Mucosa of stomach (tissue), 1 donor: ENCODE data around the gene EFHD1.

Experiments used
- H3K27me3 ChIP-seq: one replicate; pipeline ENCODE4 v1.7.0; 2013; ENCODE audit warnings: mild to moderate bottlenecking, low read length; ENCODE audit not compliant: control insufficient read depth, insufficient read depth
- H3K36me3 ChIP-seq: one replicate; pipeline ENCODE4 v1.7.0; 2013; ENCODE audit warnings: low read length; ENCODE audit not compliant: control insufficient read depth, insufficient read depth
- H3K4me1 ChIP-seq: one replicate; pipeline ENCODE4 v1.7.0; 2013; ENCODE audit warnings: mild to moderate bottlenecking, low read length; ENCODE audit not compliant: control insufficient read depth, insufficient read depth
- H3K4me3 ChIP-seq: one replicate; pipeline ENCODE4 v1.7.0; 2013; ENCODE audit warnings: low read length
- H3K9ac ChIP-seq: one replicate; pipeline ENCODE4 v1.7.0; 2013; ENCODE audit warnings: mild to moderate bottlenecking, low read length, moderate library complexity
- H3K9me3 ChIP-seq: one replicate; pipeline ENCODE4 v1.7.0; 2013; ENCODE audit warnings: mild to moderate bottlenecking, low read length, moderate library complexity; ENCODE audit not compliant: control insufficient read depth
- donor health status: Pancreatic carcinoma.

EFHD1 gene

GRCh38 chr2:232600053-232600773, 33.2 kb upstream of the EFHD1 start:
- H3K9ac ChIP-seq: no peak overlapping the region
- H3K27me3 ChIP-seq: no peaks in the 10 kb centered on the region
- no peaks in the 10 kb centered on the region for H3K9me3 ChIP-seq
- H3K4me1 ChIP-seq: no peaks in the 10 kb centered on the region
- no peaks in the 10 kb centered on the region for H3K36me3 ChIP-seq
- H3K4me3 ChIP-seq: no peak overlapping the region

- H3K9ac ChIP-seq: no peak overlapping the region
- H3K27me3 ChIP-seq: no peaks in the 10 kb centered on the region
- H3K36me3 ChIP-seq: no peaks in the 10 kb centered on the region
- H3K4me1 ChIP-seq: peaks cover 3% of the 10 kb centered on the region
- H3K4me3 ChIP-seq: no peak overlapping the region
- H3K9me3 ChIP-seq: no peaks in the 10 kb centered on the region
Observed at GRCh38 chr2:232603283-232603682, 30.1 kb upstream of the EFHD1 start.

- Histone ChIP-seq H3K9ac (no peak overlapping the region), H3K4me3 (no peak overlapping the region), H3K9me3 (no peaks in the 10 kb centered on the region), H3K36me3 (no peaks in the 10 kb centered on the region), H3K4me1 (peaks cover 3% of the 10 kb centered on the region), H3K27me3 (no peaks in the 10 kb centered on the region)
Observed at GRCh38 chr2:232604535-232604934, 28.9 kb upstream of the EFHD1 start.

- Histone ChIP-seq H3K4me1 (peaks cover 3% of the 10 kb centered on the region), H3K27me3 (no peaks in the 10 kb centered on the region), H3K9ac (no peak overlapping the region), H3K4me3 (no peak overlapping the region), H3K36me3 (no peaks in the 10 kb centered on the region), H3K9me3 (no peaks in the 10 kb centered on the region)
Observed at GRCh38 chr2:232607011-232607410, 26.4 kb upstream of the EFHD1 start.

- Histone ChIP-seq H3K36me3 (no peaks in the 10 kb centered on the region), H3K4me1 (peaks cover 3% of the 10 kb centered on the region), H3K27me3 (no peaks in the 10 kb centered on the region), H3K9ac (no peak overlapping the region), H3K4me3 (no peak overlapping the region), H3K9me3 (no peaks in the 10 kb centered on the region)
Observed at GRCh38 chr2:232609607-232610006, 23.8 kb upstream of the EFHD1 start.

- H3K9me3 ChIP-seq: no peaks in the 10 kb centered on the region
- no peak overlapping the region for H3K9ac ChIP-seq
- H3K4me3 ChIP-seq: no peak overlapping the region
- no peaks in the 10 kb centered on the region for H3K27me3 ChIP-seq
- peaks cover 3% of the 10 kb centered on the region for H3K4me1 ChIP-seq
- no peaks in the 10 kb centered on the region for H3K36me3 ChIP-seq
Observed at GRCh38 chr2:232610081-232610480, 23.3 kb upstream of the EFHD1 start.

DNA sequence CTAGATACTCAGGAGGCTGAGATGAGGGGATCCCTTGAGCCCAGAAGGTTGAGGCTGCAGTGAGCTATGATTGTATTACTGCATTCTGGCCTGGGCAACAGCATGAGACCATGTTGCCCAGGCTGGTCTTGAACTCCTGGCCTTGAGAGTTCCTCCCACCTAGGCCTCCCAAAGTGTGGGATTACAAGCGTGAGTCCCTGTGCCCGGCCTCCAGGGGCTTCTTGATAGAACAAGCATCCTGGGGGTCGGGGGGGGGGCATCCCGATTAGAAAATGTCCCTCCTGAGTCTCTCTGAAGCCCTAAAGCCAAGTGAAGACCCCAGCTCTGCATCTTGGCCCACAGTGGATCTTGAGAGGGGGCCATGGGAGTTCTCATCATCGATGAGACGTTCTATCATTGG, 22.3 kb upstream of the EFHD1 start:
- Histone ChIP-seq H3K36me3 (no peaks in the 10 kb centered on the region), H3K9me3 (no peaks in the 10 kb centered on the region), H3K4me3 (no peak overlapping the region), H3K4me1 (no peaks in the 10 kb centered on the region), H3K27me3 (no peaks in the 10 kb centered on the region), H3K9ac (no peak overlapping the region)

- H3K27me3 ChIP-seq: no peaks in the 10 kb centered on the region
- no peaks in the 10 kb centered on the region for H3K9me3 ChIP-seq
- H3K4me1 ChIP-seq: no peaks in the 10 kb centered on the region
- no peak overlapping the region for H3K4me3 ChIP-seq
- no peak overlapping the region for H3K9ac ChIP-seq
- H3K36me3 ChIP-seq: no peaks in the 10 kb centered on the region
Observed at GRCh38 chr2:232611559-232612218, 21.7 kb upstream of the EFHD1 start.

DNA sequence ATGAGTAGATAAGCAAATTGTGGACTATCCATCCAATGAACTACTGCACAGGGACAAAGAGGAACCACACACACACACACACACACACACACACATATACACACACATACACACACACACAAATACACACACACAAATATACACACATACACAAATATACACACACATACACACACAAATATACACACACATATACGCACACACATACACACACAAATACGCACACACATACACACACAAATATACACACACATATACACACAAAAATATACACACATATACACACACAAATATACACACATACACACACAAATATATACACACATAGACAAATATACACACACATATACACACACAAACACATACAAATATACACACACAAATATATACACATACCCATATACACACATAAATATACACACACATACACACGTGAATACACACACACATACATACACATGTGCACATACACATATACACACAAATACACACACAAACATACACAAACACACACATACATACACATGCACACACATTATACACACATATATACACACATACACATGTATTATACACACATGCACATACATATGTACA, 19.8 kb upstream of the EFHD1 start:
- no peaks in the 10 kb centered on the region for H3K27me3 ChIP-seq
- no peaks in the 10 kb centered on the region for H3K4me1 ChIP-seq
- no peak overlapping the region for H3K4me3 ChIP-seq
- no peaks in the 10 kb centered on the region for H3K36me3 ChIP-seq
- H3K9ac ChIP-seq: no peak overlapping the region
- H3K9me3 ChIP-seq: no peaks in the 10 kb centered on the region

GRCh38 chr2:232615339-232615738, 18.1 kb upstream of the EFHD1 start:
- H3K27me3 ChIP-seq: no peaks in the 10 kb centered on the region
- H3K9me3 ChIP-seq: no peaks in the 10 kb centered on the region
- no peak overlapping the region for H3K4me3 ChIP-seq
- H3K4me1 ChIP-seq: no peaks in the 10 kb centered on the region
- no peak overlapping the region for H3K9ac ChIP-seq
- H3K36me3 ChIP-seq: no peaks in the 10 kb centered on the region

- H3K27me3 ChIP-seq: peaks cover 7% of the 10 kb centered on the region
- no peak overlapping the region for H3K9ac ChIP-seq
- H3K36me3 ChIP-seq: no peaks in the 10 kb centered on the region
- H3K4me3 ChIP-seq: no peak overlapping the region
- H3K4me1 ChIP-seq: no peaks in the 10 kb centered on the region
- H3K9me3 ChIP-seq: no peaks in the 10 kb centered on the region
Observed at GRCh38 chr2:232621186-232621585, 12.2 kb upstream of the EFHD1 start.

DNA sequence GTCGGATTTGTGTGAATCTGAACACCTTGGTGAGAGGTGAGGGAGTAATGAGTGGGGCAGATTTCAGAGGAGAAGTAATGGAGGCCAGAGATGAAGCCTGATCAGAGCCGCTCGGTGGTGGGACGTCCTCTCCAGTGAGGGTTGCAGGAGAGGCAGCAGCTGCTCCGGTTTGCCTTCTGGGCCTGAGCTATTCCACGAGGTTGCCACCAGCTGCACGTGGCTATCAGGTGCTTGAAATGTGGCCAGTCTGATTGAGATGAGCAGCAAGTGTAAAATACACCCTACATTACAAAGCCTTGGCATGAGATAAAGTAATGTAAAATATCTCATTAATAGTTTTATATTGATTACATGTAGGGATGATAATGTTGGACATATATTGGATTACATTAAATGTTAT, 10.8 kb upstream of the EFHD1 start:
- Histone ChIP-seq H3K4me1 (no peaks in the 10 kb centered on the region), H3K9ac (no peak overlapping the region), H3K27me3 (peaks cover 7% of the 10 kb centered on the region), H3K36me3 (no peaks in the 10 kb centered on the region), H3K9me3 (no peaks in the 10 kb centered on the region), H3K4me3 (no peak overlapping the region)
